Measurements from ENCODE around the gene UBE2H. TPM values are rescaled to one million over a fixed set of nuclear protein-coding genes. Genes with fewer than 3 reads are reported as not detected.
A peak's percentile ranks its signal among the peaks of the same experiment; 100 is the strongest.

UBE2H gene
- total and polyA plus RNA-seq, 10 donors: 13.5 to 98.0 (median 65.5) TPM

GRCh38 chr7:129843978-129844840, 108.6 kb downstream of the UBE2H start:
- DNase-seq: no peak
- Histone ChIP-seq H3K9me3 (no peaks in the 10 kb centered on the region), H3K27ac (peak overlapping the region in 7 of 8 donors; percentile 24 to 83 (median 77)), H3K36me3 (peaks cover 0 to 9% (median 0%) of the 10 kb centered on the region in 6 donors), H3K4me1 (peaks cover 4 to 89% (median 58%) of the 10 kb centered on the region in 6 donors), H3K27me3 (replicated peaks in 1 of 7) (no peaks in the 10 kb centered on the region), H3K4me3 (no peak overlapping the region)
- intact Hi-C loops (cut with DNase I; ENCODE audit: low total_unique reads): no loop called here
- WGBS, 5 donors: 47 to 55% (median 54%) methylated on average over 7 of the region's 7 CpGs
- TF ChIP-seq POLR2A (IDR thresholded peaks at IDR 0.05) (no peak), CTCF (IDR thresholded peaks at IDR 0.05 in 8 of 11, conservative IDR thresholded peaks at IDR 0.05 in 3 of 11) (no peak), POLR2AphosphoS5 (IDR thresholded peaks at IDR 0.05) (no peak)

- peaks cover 4 to 90% (median 57%) of the 10 kb centered on the region in 6 donors for H3K4me1 ChIP-seq
Measured at GRCh38 chr7:129843365-129843898, 109.3 kb downstream of the UBE2H start.

DNA sequence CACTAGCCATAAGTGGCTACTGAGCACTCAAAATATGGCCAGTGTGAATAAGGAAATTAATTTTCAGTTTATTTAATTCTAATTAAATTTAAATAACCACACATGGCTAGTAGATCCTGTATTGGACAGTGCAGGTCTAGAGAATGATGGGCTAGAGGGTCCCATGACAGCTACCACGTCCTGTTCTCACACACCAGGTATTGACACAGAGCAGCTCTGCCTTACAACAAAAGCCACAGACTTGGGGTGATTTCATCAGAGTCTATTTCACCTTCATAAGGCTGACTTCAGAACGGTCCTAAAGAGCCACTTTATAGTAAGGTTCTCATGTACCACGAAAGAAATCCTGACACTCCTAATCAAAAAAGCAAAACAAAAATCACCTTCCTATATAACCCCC, 111.3 kb downstream of the UBE2H start:
- intact Hi-C loops (cut with DNase I; ENCODE audit: low total_unique reads): no loop called here
- H3K27ac ChIP-seq: peak overlapping the region in 7 of 8 donors; percentile 20 to 78 (median 61)
- peak in 1 of 3 donors; percentile 56 for TF ChIP-seq POLR2AphosphoS5 (IDR thresholded peaks at IDR 0.05)
- TF ChIP-seq CTCF (IDR thresholded peaks at IDR 0.05 in 8 of 11, conservative IDR thresholded peaks at IDR 0.05 in 3 of 11): no peak
- TF ChIP-seq POLR2A (IDR thresholded peaks at IDR 0.05): no peak
- peaks cover 4 to 76% (median 50%) of the 10 kb centered on the region in 6 donors for H3K4me1 ChIP-seq
- no peak for DNase-seq
- H3K4me3 ChIP-seq: no peak overlapping the region
- 56 to 81% (median 71%) methylated on average over 3 of the region's 3 CpGs for WGBS, 5 donors
- no peaks in the 10 kb centered on the region for H3K9me3 ChIP-seq
- peaks cover 0 to 36% (median 8%) of the 10 kb centered on the region in 6 donors for H3K36me3 ChIP-seq
- no peaks in the 10 kb centered on the region for H3K27me3 ChIP-seq (replicated peaks in 1 of 7)

More at GRCh38 chr7:129843365-129843898, 109.3 kb downstream of the UBE2H start:
- H3K27me3 ChIP-seq (replicated peaks in 1 of 7): no peaks in the 10 kb centered on the region
- no peak for DNase-seq
- 92 to 95% (median 94%) methylated on average over 12 of the region's 12 CpGs for WGBS, 5 donors
- H3K9me3 ChIP-seq: no peaks in the 10 kb centered on the region
- intact Hi-C loops (cut with DNase I; ENCODE audit: low total_unique reads): no loop called here
- H3K4me3 ChIP-seq: no peak overlapping the region
- H3K27ac ChIP-seq: peak overlapping the region in 5 of 8 donors; percentile 26 to 83 (median 78)
- TF ChIP-seq POLR2AphosphoS5 (IDR thresholded peaks at IDR 0.05) (no peak), CTCF (IDR thresholded peaks at IDR 0.05 in 8 of 11, conservative IDR thresholded peaks at IDR 0.05 in 3 of 11) (no peak), POLR2A (IDR thresholded peaks at IDR 0.05) (no peak)
- H3K36me3 ChIP-seq: peaks cover 0 to 16% (median 5%) of the 10 kb centered on the region in 6 donors

- H3K4me1 ChIP-seq: peaks cover 0 to 75% (median 43%) of the 10 kb centered on the region in 6 donors
- no peaks in the 10 kb centered on the region for H3K9me3 ChIP-seq
- intact Hi-C loops (cut with DNase I; ENCODE audit: low total_unique reads): no loop called here
- H3K36me3 ChIP-seq: peaks cover 0 to 43% (median 9%) of the 10 kb centered on the region in 6 donors
- no peak for DNase-seq
- H3K27ac ChIP-seq: peak overlapping the region in 7 of 8 donors; percentile 20 to 78 (median 61)
- no peak overlapping the region for H3K4me3 ChIP-seq
- TF ChIP-seq POLR2AphosphoS5 (IDR thresholded peaks at IDR 0.05): peak in 1 of 3 donors; percentile 8
- no peak for TF ChIP-seq POLR2A (IDR thresholded peaks at IDR 0.05)
- 43 to 60% (median 43%) methylated on average over 4 of the region's 4 CpGs for WGBS, 5 donors
- H3K27me3 ChIP-seq (replicated peaks in 1 of 7): no peaks in the 10 kb centered on the region
Measured at GRCh38 chr7:129840757-129841156, 112.0 kb downstream of the UBE2H start.

Measured in spleen (tissue), 11 donors.